ENCODE measurements around the gene GCC2. TPM values are rescaled to one million over a fixed set of nuclear protein-coding genes. Genes with fewer than 3 reads are reported as not detected.

The GCC2 gene
- total and polyA plus RNA-seq, 9 of the 15 experiments (the other 6 are each of a cell fraction or from before 2014, with no cell fraction given): 11.4 to 35.7 (median 19.9) TPM

DNA sequence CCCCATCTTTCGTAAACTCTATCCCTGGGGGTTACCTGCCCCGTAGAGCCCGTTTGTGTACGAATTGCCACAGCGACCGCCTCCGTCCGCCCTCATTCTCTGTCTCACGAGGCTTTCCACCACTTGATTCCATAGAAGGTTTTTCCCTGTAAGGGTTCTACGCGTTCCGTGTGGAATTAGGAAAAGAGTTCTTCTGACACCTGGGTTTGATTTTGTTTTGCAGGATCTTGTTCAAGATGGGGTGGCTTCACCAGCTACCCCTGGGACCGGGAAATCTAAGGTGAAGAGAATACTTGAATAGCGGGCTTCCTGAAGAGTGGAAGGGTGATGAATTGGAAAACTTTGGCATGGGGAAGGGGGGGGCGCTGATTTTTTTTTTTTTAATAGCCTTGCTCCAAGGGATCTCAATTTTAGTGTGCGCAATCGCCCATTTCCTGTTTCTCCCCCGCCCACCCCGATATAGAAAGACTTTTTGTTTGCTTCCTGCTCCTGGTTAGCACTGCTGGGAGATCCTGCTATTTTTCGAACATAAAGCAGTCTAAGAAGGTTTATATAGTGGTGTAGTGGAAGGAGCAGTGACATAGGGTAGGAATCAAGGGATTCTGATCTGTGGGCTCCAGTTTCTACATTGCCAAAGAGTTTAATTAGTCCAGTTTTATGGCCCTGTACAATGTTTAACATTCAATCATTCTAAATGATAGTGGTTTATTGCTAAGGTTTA, 564 bp downstream of the GCC2 start:
- 0% methylated on average over 17 of the region's 20 CpGs for WGBS (ENCODE audit: insufficient coverage, low coverage, missing lambda C conversion rate)
- CTCF ChIA-PET (ENCODE audit: low intra/inter-chr PET ratio): no interaction called here
- TF ChIP-seq ETV1 (tag; conservative IDR thresholded peaks at IDR 0.05; ENCODE audit: low read depth) (0 out of 2 replicates have a peak, but pooled peaks have one; percentile 10), KDM4B (IDR thresholded peaks at IDR 0.05; ENCODE audit: borderline replicate concordance in 2 of 2, low read depth in 1 of 2) (no peak), ZNF830 (CRISPR knock-in tag; IDR thresholded peaks at IDR 0.05) (0 out of 2 replicates have a peak, but pooled peaks have one; percentile 8), TAF9B (IDR thresholded peaks at IDR 0.05; ENCODE audit: partially characterized antibody) (peak; percentile 1), BDP1 (IDR thresholded peaks at IDR 0.05; ENCODE audit: insufficient read depth, insufficient read length) (no peak), HDGF (IDR thresholded peaks at IDR 0.05) (no peak), HNRNPLL (IDR thresholded peaks at IDR 0.05; ENCODE audit: low read depth, low read length, poor library complexity, severe bottlenecking) (peak; percentile 10), SIN3A (IDR thresholded peaks at IDR 0.05; ENCODE audit: borderline replicate concordance in 2 of 2, control insufficient read depth in 1 of 2, low read depth in 2 of 2, low read length in 2 of 2) (0 out of 4 replicates have a peak, but pooled peaks of 1 of the 2 experiments have one; percentile 31), NFRKB (IDR thresholded peaks at IDR 0.05; ENCODE audit: low read depth) (0 out of 2 replicates have a peak, but pooled peaks have one; percentile 50), EGR1 (conservative IDR thresholded peaks at IDR 0.05) (0 out of 2 replicates have a peak, but pooled peaks have one; percentile 9), SPI1 (IDR thresholded peaks at IDR 0.05; ENCODE audit: borderline replicate concordance, low read depth, low read length) (0 out of 2 replicates have a peak, but pooled peaks have one; percentile 48), ATF1 (CRISPR knock-in tag; IDR thresholded peaks at IDR 0.05) (no peak), ATF1 (tag; IDR thresholded peaks at IDR 0.05) (peak; percentile 92)
- TF ChIP-seq, protein P1, sequence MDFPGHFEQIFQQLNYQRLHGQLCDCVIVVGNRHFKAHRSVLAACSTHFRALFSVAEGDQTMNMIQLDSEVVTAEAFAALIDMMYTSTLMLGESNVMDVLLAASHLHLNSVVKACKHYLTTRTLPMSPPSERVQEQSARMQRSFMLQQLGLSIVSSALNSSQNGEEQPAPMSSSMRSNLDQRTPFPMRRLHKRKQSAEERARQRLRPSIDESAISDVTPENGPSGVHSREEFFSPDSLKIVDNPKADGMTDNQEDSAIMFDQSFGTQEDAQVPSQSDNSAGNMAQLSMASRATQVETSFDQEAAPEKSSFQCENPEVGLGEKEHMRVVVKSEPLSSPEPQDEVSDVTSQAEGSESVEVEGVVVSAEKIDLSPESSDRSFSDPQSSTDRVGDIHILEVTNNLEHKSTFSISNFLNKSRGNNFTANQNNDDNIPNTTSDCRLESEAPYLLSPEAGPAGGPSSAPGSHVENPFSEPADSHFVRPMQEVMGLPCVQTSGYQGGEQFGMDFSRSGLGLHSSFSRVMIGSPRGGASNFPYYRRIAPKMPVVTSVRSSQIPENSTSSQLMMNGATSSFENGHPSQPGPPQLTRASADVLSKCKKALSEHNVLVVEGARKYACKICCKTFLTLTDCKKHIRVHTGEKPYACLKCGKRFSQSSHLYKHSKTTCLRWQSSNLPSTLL (IDR thresholded peaks at IDR 0.05): no peak
- TF ChIP-seq, protein P2, sequence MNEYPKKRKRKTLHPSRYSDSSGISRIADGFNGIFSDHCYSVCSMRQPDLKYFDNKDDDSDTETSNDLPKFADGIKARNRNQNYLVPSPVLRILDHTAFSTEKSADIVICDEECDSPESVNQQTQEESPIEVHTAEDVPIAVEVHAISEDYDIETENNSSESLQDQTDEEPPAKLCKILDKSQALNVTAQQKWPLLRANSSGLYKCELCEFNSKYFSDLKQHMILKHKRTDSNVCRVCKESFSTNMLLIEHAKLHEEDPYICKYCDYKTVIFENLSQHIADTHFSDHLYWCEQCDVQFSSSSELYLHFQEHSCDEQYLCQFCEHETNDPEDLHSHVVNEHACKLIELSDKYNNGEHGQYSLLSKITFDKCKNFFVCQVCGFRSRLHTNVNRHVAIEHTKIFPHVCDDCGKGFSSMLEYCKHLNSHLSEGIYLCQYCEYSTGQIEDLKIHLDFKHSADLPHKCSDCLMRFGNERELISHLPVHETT (CRISPR knock-in tag; conservative IDR thresholded peaks at IDR 0.05 in 1 of 2, IDR thresholded peaks at IDR 0.05 in 1 of 2): no peak
- TF ChIP-seq, protein P3, sequence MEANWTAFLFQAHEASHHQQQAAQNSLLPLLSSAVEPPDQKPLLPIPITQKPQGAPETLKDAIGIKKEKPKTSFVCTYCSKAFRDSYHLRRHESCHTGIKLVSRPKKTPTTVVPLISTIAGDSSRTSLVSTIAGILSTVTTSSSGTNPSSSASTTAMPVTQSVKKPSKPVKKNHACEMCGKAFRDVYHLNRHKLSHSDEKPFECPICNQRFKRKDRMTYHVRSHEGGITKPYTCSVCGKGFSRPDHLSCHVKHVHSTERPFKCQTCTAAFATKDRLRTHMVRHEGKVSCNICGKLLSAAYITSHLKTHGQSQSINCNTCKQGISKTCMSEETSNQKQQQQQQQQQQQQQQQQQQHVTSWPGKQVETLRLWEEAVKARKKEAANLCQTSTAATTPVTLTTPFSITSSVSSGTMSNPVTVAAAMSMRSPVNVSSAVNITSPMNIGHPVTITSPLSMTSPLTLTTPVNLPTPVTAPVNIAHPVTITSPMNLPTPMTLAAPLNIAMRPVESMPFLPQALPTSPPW (CRISPR knock-in tag; IDR thresholded peaks at IDR 0.05): peak; percentile 43; the same call in 1 of the 2 replicates

More for the DNA sequence above, 564 bp downstream of the GCC2 start:
- Histone ChIP-seq H3K9me3 (replicated peaks; ENCODE audit: control insufficient read depth, insufficient read depth, low read depth, low read length) (no peaks in the 10 kb centered on the region), H3K4me3 (peak overlapping the region; percentile 92), H3K27me3 (ENCODE audit: control insufficient read depth in 2 of 2, insufficient read depth in 2 of 2, low read length in 2 of 2) (no peaks in the 10 kb centered on the region), H3K27ac (ENCODE audit: extremely low read depth, low read depth, low read length) (peak overlapping the region; percentile 87), H3K36me3 (ENCODE audit: control insufficient read depth, insufficient read depth, low read length) (peaks cover 31% of the 10 kb centered on the region; the same call in 2 of the 3 replicates), H3K4me1 (replicated peaks in 1 of 2; ENCODE audit: control insufficient read depth in 2 of 2, insufficient read depth in 2 of 2, low read length in 2 of 2) (peaks cover 11 to 20% of the 10 kb centered on the region in 2 experiments; a peak in 4 of 5 replicates), H3K9me1 (ENCODE audit: control insufficient read depth, insufficient read depth, low read length) (no peaks in the 10 kb centered on the region), H3K79me2 (ENCODE audit: control insufficient read depth, insufficient read depth, low read length) (peaks cover 23% of the 10 kb centered on the region), H2AFZ (ENCODE audit: low read depth, low read length) (peak overlapping the region; percentile 92), H3K4me2 (ENCODE audit: insufficient read depth, low read length) (peak overlapping the region; percentile 96), H3K9ac (ENCODE audit: insufficient read depth in 1 of 2, low read depth in 2 of 2, low read length in 2 of 2) (peak overlapping the region; percentile 86 to 91), H4K20me1 (replicated peaks; ENCODE audit: control insufficient read depth, insufficient read depth, low read length) (0 out of 2 replicates have a peak, but pooled peaks cover 3% of the 10 kb centered on the region)
- POLR2A ChIA-PET: interaction anchor here (1.3 to 1.5 kb wide), 4 partner anchors 9 to 86 kb away, joined by 3 to 5 read pairs (median 4); no protein-coding TSS in a partner anchor
- FAIRE-seq (peak; percentile 23), DNase-seq (ENCODE audit: extremely low read depth in 1 of 4, low spot score in 3 of 4) (peak; percentile 20 to 55 (median 29)), ATAC-seq (peak; percentile 71)
- TSS peak; percentile 71 for BruUV-seq (replicated peaks)
- intact Hi-C loops (cut with micrococcal nuclease) (loop anchor here (1.0 to 10.0 kb wide), 2 partner anchors 86 to 95 kb away; no protein-coding TSS in a partner anchor), in situ Hi-C loops (cut with MboI) (no loop called here)
